ENCODE results near the gene HTRA3.

HTRA3 gene

GRCh38 chr4:8286719-8287342 lies 17.3 kb downstream of the HTRA3 start:
- H3K4me2 ChIP-seq (ENCODE audit: low read length), result no peak overlapping the region
- peaks cover 5% of the 10 kb centered on the region; the same call in 1 of the 2 replicates for H3K27me3 ChIP-seq (ENCODE audit: low read depth, low read length)
- no peak overlapping the region for H3K4me3 ChIP-seq (ENCODE audit: low read length)
- H3K9ac ChIP-seq (ENCODE audit: low read length), result no peak overlapping the region
- H3K4me1 ChIP-seq (ENCODE audit: low read length), result peaks cover 5% of the 10 kb centered on the region; the same call in 1 of the 2 replicates
- no peak overlapping the region for H3K27ac ChIP-seq (ENCODE audit: low read length)
- H2AFZ ChIP-seq (ENCODE audit: low read depth, low read length), result no peak overlapping the region
- no peaks in the 10 kb centered on the region for H3K36me3 ChIP-seq (replicated peaks; ENCODE audit: low read depth, low read length)
- no peaks in the 10 kb centered on the region for H3K79me2 ChIP-seq (ENCODE audit: low read length)
- no peaks in the 10 kb centered on the region for H3K9me3 ChIP-seq (ENCODE audit: insufficient read depth, low read length)
- H4K20me1 ChIP-seq (ENCODE audit: insufficient read depth, low read length), result no peaks in the 10 kb centered on the region
- TF ChIP-seq CTCF (IDR thresholded peaks at IDR 0.05; ENCODE audit: low read depth, low read length) (no peak), EZH2phosphoT487 (IDR thresholded peaks at IDR 0.05; ENCODE audit: low read depth) (no peak)

DNA sequence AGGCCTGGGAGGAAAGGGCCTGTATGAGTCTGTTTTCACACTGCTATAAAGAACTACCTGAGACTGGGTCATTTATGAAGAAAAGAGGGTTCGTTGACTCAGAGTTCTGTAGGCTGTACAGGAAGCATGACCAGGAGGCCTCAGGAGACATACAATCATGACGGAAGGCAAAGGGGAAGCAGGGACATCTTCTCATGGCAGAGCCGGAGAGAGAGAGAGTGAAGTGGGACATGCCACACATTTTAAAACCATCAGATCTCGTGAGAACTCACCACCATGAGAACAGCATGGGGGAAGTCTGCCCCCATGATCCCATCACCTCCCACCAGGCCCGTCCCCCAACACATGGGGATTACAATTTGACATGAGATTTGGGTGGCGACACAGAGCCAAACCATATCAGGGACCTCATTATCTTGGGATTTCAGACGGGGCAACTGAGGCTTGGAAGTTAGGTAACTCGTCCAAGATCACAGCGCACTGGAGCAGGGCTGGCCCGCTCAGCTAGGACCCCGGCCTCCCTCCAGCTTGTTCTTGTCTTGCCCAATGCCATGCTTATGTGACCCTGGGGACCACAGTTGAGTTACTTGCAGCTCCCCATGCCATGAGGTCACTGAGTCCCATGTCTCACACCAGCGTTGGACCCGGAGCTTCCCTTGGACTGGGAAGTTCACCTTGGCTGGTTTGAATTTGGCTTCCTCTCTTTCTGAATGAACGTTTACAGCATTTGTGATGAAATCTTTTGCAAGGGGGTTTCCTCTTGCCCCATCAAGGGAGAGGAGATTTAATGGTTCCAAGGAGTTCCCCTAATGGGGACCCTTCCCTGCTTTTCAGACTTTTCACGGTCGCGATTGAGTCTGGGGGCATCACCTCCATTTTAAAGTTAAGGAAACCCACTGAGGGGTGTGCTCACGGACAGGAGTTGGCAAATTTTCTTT lies 18.1 kb downstream of the HTRA3 start:
- H3K4me1 ChIP-seq (ENCODE audit: low read length), result peaks cover 5% of the 10 kb centered on the region; the same call in 1 of the 2 replicates

GRCh38 chr4:8289151-8289750 lies 19.7 kb downstream of the HTRA3 start:
- peaks cover 5% of the 10 kb centered on the region; the same call in 1 of the 2 replicates for H3K4me1 ChIP-seq (ENCODE audit: low read length)
- H3K9ac ChIP-seq (ENCODE audit: low read length), result no peak overlapping the region

More for the DNA sequence above, 18.1 kb downstream of the HTRA3 start:
- TF ChIP-seq EZH2phosphoT487 (IDR thresholded peaks at IDR 0.05; ENCODE audit: low read depth) (no peak), CTCF (IDR thresholded peaks at IDR 0.05; ENCODE audit: low read depth, low read length) (no peak)
- H3K4me3 ChIP-seq (ENCODE audit: low read length), result no peak overlapping the region
- H3K27me3 ChIP-seq (ENCODE audit: low read depth, low read length), result peaks cover 5% of the 10 kb centered on the region; the same call in 1 of the 2 replicates
- H3K36me3 ChIP-seq (replicated peaks; ENCODE audit: low read depth, low read length), result no peaks in the 10 kb centered on the region
- no peaks in the 10 kb centered on the region for H3K79me2 ChIP-seq (ENCODE audit: low read length)
- H3K4me2 ChIP-seq (ENCODE audit: low read length), result no peak overlapping the region
- no peaks in the 10 kb centered on the region for H3K9me3 ChIP-seq (ENCODE audit: insufficient read depth, low read length)
- H3K27ac ChIP-seq (ENCODE audit: low read length), result no peak overlapping the region
- H4K20me1 ChIP-seq (ENCODE audit: insufficient read depth, low read length), result no peaks in the 10 kb centered on the region
- H3K9ac ChIP-seq (ENCODE audit: low read length), result no peak overlapping the region
- no peak overlapping the region for H2AFZ ChIP-seq (ENCODE audit: low read depth, low read length)

More at GRCh38 chr4:8289151-8289750, 19.7 kb downstream of the HTRA3 start:
- no peak overlapping the region for H3K4me2 ChIP-seq (ENCODE audit: low read length)
- H2AFZ ChIP-seq (ENCODE audit: low read depth, low read length), result no peak overlapping the region
- H3K27me3 ChIP-seq (ENCODE audit: low read depth, low read length), result peaks cover 3% of the 10 kb centered on the region; the same call in 1 of the 2 replicates
- H4K20me1 ChIP-seq (ENCODE audit: insufficient read depth, low read length), result no peaks in the 10 kb centered on the region
- H3K36me3 ChIP-seq (replicated peaks; ENCODE audit: low read depth, low read length), result no peaks in the 10 kb centered on the region
- H3K79me2 ChIP-seq (ENCODE audit: low read length), result no peaks in the 10 kb centered on the region
- H3K4me3 ChIP-seq (ENCODE audit: low read length), result no peak overlapping the region
- no peak overlapping the region for H3K27ac ChIP-seq (ENCODE audit: low read length)
- no peaks in the 10 kb centered on the region for H3K9me3 ChIP-seq (ENCODE audit: insufficient read depth, low read length)
- TF ChIP-seq CTCF (IDR thresholded peaks at IDR 0.05; ENCODE audit: low read depth, low read length) (no peak), EZH2phosphoT487 (IDR thresholded peaks at IDR 0.05; ENCODE audit: low read depth) (no peak)
